ENCODE results near the gene MECR. TPM values are rescaled to one million over a fixed set of nuclear protein-coding genes. Genes with fewer than 3 reads are reported as not detected.
"Not testable (repeated sequence)": the region's sequence is repeated elsewhere in the genome, so short reads cannot be mapped to it uniquely, and the experiment has no call there.

Gene MECR
- total RNA-seq, 2 donors from 2014 or later = 21.2 to 36.2 TPM

DNA sequence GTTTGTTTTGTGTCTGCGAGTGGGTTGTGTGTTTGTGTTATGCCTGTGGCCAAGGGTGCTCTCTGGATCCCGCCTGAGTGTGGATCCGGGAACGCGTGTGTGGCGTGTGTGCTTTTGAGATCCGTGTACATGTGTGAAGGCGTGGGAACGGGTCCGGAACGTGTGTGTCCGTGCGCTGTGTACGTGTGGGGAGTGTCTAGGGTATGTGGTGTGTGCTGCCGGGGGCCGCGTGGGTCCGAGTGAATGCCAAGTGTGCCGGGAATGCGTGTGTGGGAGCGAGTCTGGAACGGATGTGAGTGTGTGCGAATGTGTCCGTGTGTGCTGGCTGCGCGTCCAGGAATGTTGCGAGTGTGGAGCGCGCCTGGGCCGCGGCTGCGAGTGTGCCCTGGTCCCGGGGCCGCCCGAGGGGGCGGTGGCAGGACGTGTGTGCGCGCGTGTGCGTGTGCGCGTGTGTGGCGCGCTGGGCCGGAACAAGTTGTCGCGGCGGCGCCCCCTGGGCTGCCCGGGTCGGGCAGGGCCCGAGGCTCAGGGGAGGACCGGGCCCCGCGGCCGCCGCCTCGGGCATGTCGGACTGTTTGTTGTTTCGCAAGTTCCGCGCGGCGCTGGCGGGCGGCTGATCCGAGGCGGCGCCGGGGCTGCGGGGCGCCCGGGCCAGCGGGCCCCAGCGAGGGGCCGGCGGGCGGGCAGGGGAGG, 6.5 kb upstream of the MECR start:
- Mint-ChIP-seq H3K27ac (peak overlapping the region; percentile 10 to 23), H3K4me1 (ENCODE audit: low read depth in 2 of 2) (peaks cover 17 to 18% of the 10 kb centered on the region in 2 donors), H3K4me3 (peak overlapping the region; percentile 89), H3K36me3 (peaks cover 7% of the 10 kb centered on the region), H3K27me3 (peaks cover 41 to 70% of the 10 kb centered on the region in 2 donors), H3K9me3 (no peaks in the 10 kb centered on the region)
- DNase-seq (ENCODE audit: low spot score) = no peak
- ATAC-seq = peak; percentile 42 to 62

- H3K9me3 Mint-ChIP-seq = no peaks in the 10 kb centered on the region
Observed at GRCh38 chr1:29236712-29237128, 6.0 kb upstream of the MECR start.

GRCh38 chr1:29235955-29236711, 5.4 kb upstream of the MECR start, which contains the start of gene PTPRU:
TSS of gene PTPRU (plus strand) at chr1:29236522. CDS start at chr1:29236645, 123 bp downstream.
- Mint-ChIP-seq H3K36me3 (peaks cover 7% of the 10 kb centered on the region), H3K9me3 (no peaks in the 10 kb centered on the region), H3K27ac (peak within 1 kb of the TSS; percentile 10 to 23), H3K4me3 (peak within 1 kb of the TSS; percentile 89), H3K27me3 (peaks cover 37 to 60% of the 10 kb centered on the region in 2 donors), H3K4me1 (ENCODE audit: low read depth in 2 of 2) (peaks cover 21 to 23% of the 10 kb centered on the region in 2 donors)
- DNase-seq (ENCODE audit: low spot score) (peak; percentile 82), ATAC-seq (peak; percentile 90 to 92)

More at GRCh38 chr1:29236712-29237128, 6.0 kb upstream of the MECR start:
- Mint-ChIP-seq H3K27ac (peak overlapping the region; percentile 10 to 23), H3K27me3 (peaks cover 41 to 66% of the 10 kb centered on the region in 2 donors), H3K4me1 (ENCODE audit: low read depth in 2 of 2) (peaks cover 17 to 18% of the 10 kb centered on the region in 2 donors), H3K36me3 (peaks cover 7% of the 10 kb centered on the region), H3K4me3 (peak overlapping the region; percentile 89)
- ATAC-seq (no peak), DNase-seq (ENCODE audit: low spot score) (no peak)

DNA sequence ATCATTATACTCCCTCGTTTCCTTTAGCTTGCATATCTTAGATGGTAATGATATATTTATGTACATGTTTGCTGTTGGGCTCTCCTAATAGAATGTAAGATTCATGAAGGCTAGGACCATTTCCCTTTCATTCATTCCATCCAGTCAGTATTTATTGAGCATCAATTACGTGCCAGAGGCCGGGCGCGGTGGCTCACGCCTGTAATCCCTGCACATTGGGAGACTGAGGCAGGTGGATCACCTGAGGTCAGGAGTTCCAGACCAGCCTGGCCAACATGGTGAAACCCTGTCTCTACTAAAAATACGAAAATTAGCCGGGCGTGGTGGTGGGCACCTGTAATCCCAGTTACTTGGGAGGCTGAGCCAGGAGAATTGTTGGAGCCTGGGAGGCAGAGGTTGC, 4.1 kb upstream of the MECR start:
- not testable (repeated sequence) for H3K4me3 Mint-ChIP-seq; DNase-seq (ENCODE audit: low spot score); H3K27ac Mint-ChIP-seq; H3K36me3 Mint-ChIP-seq; H3K9me3 Mint-ChIP-seq; ATAC-seq
- H3K27me3 Mint-ChIP-seq = peaks cover 29 to 49% of the 10 kb centered on the region in 2 donors
- H3K4me1 Mint-ChIP-seq (ENCODE audit: low read depth in 2 of 2) = peaks cover 30 to 34% of the 10 kb centered on the region in 2 donors

DNA sequence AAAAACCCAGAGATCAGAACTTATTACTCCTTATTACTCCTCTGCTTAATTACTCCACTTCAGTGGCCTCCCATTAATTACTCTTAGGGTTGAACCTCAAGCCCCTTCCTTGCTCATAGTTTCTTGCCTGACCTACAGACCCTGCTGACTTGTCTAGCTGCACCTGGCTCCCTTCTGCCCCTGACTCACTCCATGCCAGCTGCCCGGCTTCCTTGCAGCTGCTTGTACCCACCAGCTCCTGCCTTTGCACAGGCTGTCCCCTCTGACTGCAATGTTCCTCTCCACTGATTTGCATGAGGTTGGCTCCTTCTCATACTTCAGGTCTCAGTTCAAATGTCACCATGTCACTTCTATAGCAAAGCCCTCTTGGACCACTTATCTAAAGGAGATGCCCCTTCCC, 3.7 kb upstream of the MECR start:
- ATAC-seq (no peak), DNase-seq (ENCODE audit: low spot score) (no peak)
- Mint-ChIP-seq H3K27me3 (peaks cover 25 to 45% of the 10 kb centered on the region in 2 donors), H3K4me3 (no peak overlapping the region), H3K27ac (no peak overlapping the region), H3K4me1 (ENCODE audit: low read depth in 2 of 2) (peaks cover 34 to 38% of the 10 kb centered on the region in 2 donors), H3K9me3 (no peaks in the 10 kb centered on the region), H3K36me3 (peaks cover 7% of the 10 kb centered on the region)

- Mint-ChIP-seq H3K36me3 (peaks cover 7% of the 10 kb centered on the region), H3K27ac (no peak overlapping the region), H3K9me3 (no peaks in the 10 kb centered on the region), H3K4me1 (ENCODE audit: low read depth in 2 of 2) (peaks cover 33 to 37% of the 10 kb centered on the region in 2 donors), H3K4me3 (no peak overlapping the region), H3K27me3 (peaks cover 21 to 37% of the 10 kb centered on the region in 2 donors)
- ATAC-seq (no peak), DNase-seq (ENCODE audit: low spot score) (no peak)
Observed at GRCh38 chr1:29233693-29234092, 3.0 kb upstream of the MECR start.

GRCh38 chr1:29232387-29232786, 1.7 kb upstream of the MECR start:
- ATAC-seq (no peak), DNase-seq (ENCODE audit: low spot score) (no peak)
- Mint-ChIP-seq H3K36me3 (peaks cover 7% of the 10 kb centered on the region), H3K4me3 (no peak overlapping the region), H3K4me1 (ENCODE audit: low read depth in 2 of 2) (peaks cover 29 to 35% of the 10 kb centered on the region in 2 donors), H3K9me3 (no peaks in the 10 kb centered on the region), H3K27me3 (peaks cover 16 to 26% of the 10 kb centered on the region in 2 donors), H3K27ac (no peak overlapping the region)

DNA sequence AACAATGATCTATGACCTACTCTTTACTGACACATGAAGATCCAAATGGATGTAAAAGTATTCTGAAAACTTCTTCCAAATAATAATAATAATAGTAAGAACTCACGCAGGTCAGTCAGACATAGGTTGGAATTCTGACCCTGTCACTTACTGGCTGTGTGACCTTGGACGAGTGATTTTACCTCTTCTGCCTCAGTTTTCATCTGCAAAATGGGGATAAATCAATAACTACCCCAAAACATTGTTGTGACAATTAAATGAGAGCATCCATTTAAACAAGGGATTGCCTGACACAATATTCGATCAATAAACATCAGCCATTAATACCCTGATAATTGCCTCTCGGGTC, 556 bp downstream of the MECR start:
- Mint-ChIP-seq H3K4me3 (peak overlapping the region; percentile 99), H3K9me3 (no peaks in the 10 kb centered on the region), H3K27ac (peak overlapping the region; percentile 88 to 98), H3K4me1 (ENCODE audit: low read depth in 2 of 2) (peaks cover 17 to 21% of the 10 kb centered on the region in 2 donors), H3K36me3 (no peaks in the 10 kb centered on the region), H3K27me3 (peaks cover 9 to 16% of the 10 kb centered on the region in 2 donors)
- ATAC-seq (no peak), DNase-seq (ENCODE audit: low spot score) (no peak)

GRCh38 chr1:29227511-29227910, 3.2 kb downstream of the MECR start:
- DNase-seq (ENCODE audit: low spot score) = no peak
- H3K27me3 Mint-ChIP-seq = no peaks in the 10 kb centered on the region
- no peaks in the 10 kb centered on the region for H3K36me3 Mint-ChIP-seq
- no peak for ATAC-seq
- H3K4me1 Mint-ChIP-seq (ENCODE audit: low read depth in 2 of 2) = peaks cover 17 to 21% of the 10 kb centered on the region in 2 donors
- no peaks in the 10 kb centered on the region for H3K9me3 Mint-ChIP-seq
- no peak overlapping the region for H3K4me3 Mint-ChIP-seq
- no peak overlapping the region for H3K27ac Mint-ChIP-seq

- no peaks in the 10 kb centered on the region for H3K9me3 Mint-ChIP-seq
- H3K4me3 Mint-ChIP-seq = no peak overlapping the region
- peaks cover 6 to 9% of the 10 kb centered on the region in 2 donors for H3K4me1 Mint-ChIP-seq (ENCODE audit: low read depth in 2 of 2)
- ATAC-seq = no peak
- H3K27ac Mint-ChIP-seq = no peak overlapping the region
- H3K36me3 Mint-ChIP-seq = no peaks in the 10 kb centered on the region
- DNase-seq (ENCODE audit: low spot score) = no peak
- H3K27me3 Mint-ChIP-seq = no peaks in the 10 kb centered on the region
Observed at GRCh38 chr1:29225361-29225760, 5.4 kb downstream of the MECR start.

GRCh38 chr1:29224356-29224837, 6.3 kb downstream of the MECR start:
- peaks cover 0 to under 1% of the 10 kb centered on the region in 2 donors for H3K4me1 Mint-ChIP-seq (ENCODE audit: low read depth in 2 of 2)
- ATAC-seq (no peak), DNase-seq (ENCODE audit: low spot score) (no peak)
- H3K9me3 Mint-ChIP-seq = no peaks in the 10 kb centered on the region
- no peak overlapping the region for H3K27ac Mint-ChIP-seq
- no peak overlapping the region for H3K4me3 Mint-ChIP-seq
- H3K36me3 Mint-ChIP-seq = no peaks in the 10 kb centered on the region
- H3K27me3 Mint-ChIP-seq = no peaks in the 10 kb centered on the region

GRCh38 chr1:29223521-29223920, 7.2 kb downstream of the MECR start:
- Mint-ChIP-seq H3K4me1 (ENCODE audit: low read depth in 2 of 2) (peaks cover 0 to 5% of the 10 kb centered on the region in 2 donors), H3K27ac (peak overlapping the region in 1 of 2 donors; percentile 66), H3K4me3 (no peak overlapping the region), H3K36me3 (no peaks in the 10 kb centered on the region), H3K9me3 (no peaks in the 10 kb centered on the region), H3K27me3 (no peaks in the 10 kb centered on the region)
- no peak for DNase-seq (ENCODE audit: low spot score)
- no peak for ATAC-seq

GRCh38 chr1:29222686-29223085, 8.0 kb downstream of the MECR start:
- DNase-seq (ENCODE audit: low spot score) (no peak), ATAC-seq (no peak)
- no peak overlapping the region for H3K4me3 Mint-ChIP-seq
- no peaks in the 10 kb centered on the region for H3K9me3 Mint-ChIP-seq
- no peaks in the 10 kb centered on the region for H3K27me3 Mint-ChIP-seq
- peak overlapping the region in 1 of 2 donors; percentile 66 for H3K27ac Mint-ChIP-seq
- H3K36me3 Mint-ChIP-seq = no peaks in the 10 kb centered on the region
- H3K4me1 Mint-ChIP-seq (ENCODE audit: low read depth in 2 of 2) = peaks cover 3 to 10% of the 10 kb centered on the region in 2 donors

- H3K27me3 Mint-ChIP-seq; H3K4me3 Mint-ChIP-seq; H3K9me3 Mint-ChIP-seq; ATAC-seq; DNase-seq (ENCODE audit: low spot score); H3K27ac Mint-ChIP-seq; H3K36me3 Mint-ChIP-seq: not testable (repeated sequence)
- H3K4me1 Mint-ChIP-seq (ENCODE audit: low read depth in 2 of 2) = peaks cover 3 to 10% of the 10 kb centered on the region in 2 donors
Observed at GRCh38 chr1:29222260-29222659, 8.5 kb downstream of the MECR start.

Data from natural killer cell treated with Interleukin-12 subunit alpha and Interleukin-12 subunit beta and Interleukin-15 and Interleukin-18, amount 100 ng/mL, for 72 hours (primary cell).